ENCODE data around the gene HSD17B11. TPM values are rescaled to one million over a fixed set of nuclear protein-coding genes. Genes with fewer than 3 reads are reported as not detected.

The HSD17B11 gene
- total RNA-seq, 1 donor from 2014 or later: 94.5 TPM

- intact Hi-C loops (cut with DNase I): loop anchor here (5.0 to 10.0 kb wide), 2 partner anchors 89 to 467 kb away; no protein-coding TSS in a partner anchor
- DNase-seq (ENCODE audit: extremely low spot score in 2 of 2): no peak
- no peak overlapping the region for H3K27ac ChIP-seq
Measured at GRCh38 chr4:87377816-87378215, 13.2 kb downstream of the HSD17B11 start.

GRCh38 chr4:87375719-87376291, 15.2 kb downstream of the HSD17B11 start:
- TF ChIP-seq, protein P1, sequence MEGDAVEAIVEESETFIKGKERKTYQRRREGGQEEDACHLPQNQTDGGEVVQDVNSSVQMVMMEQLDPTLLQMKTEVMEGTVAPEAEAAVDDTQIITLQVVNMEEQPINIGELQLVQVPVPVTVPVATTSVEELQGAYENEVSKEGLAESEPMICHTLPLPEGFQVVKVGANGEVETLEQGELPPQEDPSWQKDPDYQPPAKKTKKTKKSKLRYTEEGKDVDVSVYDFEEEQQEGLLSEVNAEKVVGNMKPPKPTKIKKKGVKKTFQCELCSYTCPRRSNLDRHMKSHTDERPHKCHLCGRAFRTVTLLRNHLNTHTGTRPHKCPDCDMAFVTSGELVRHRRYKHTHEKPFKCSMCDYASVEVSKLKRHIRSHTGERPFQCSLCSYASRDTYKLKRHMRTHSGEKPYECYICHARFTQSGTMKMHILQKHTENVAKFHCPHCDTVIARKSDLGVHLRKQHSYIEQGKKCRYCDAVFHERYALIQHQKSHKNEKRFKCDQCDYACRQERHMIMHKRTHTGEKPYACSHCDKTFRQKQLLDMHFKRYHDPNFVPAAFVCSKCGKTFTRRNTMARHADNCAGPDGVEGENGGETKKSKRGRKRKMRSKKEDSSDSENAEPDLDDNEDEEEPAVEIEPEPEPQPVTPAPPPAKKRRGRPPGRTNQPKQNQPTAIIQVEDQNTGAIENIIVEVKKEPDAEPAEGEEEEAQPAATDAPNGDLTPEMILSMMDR (IDR thresholded peaks at IDR 0.05): peak; percentile 29 to 67 (median 67)
- TF ChIP-seq POLR2AphosphoS5 (IDR thresholded peaks at IDR 0.05; ENCODE audit: insufficient read depth in 1 of 2, low read depth in 1 of 2): no peak
- Histone ChIP-seq H3K4me1 (peaks cover 16% of the 10 kb centered on the region), H3K27me3 (no peaks in the 10 kb centered on the region), H3K9me3 (no peaks in the 10 kb centered on the region), H3K36me3 (peaks cover 0 to 55% of the 10 kb centered on the region in 2 donors), H3K27ac (peak overlapping the region; percentile 69), H3K4me3 (no peak overlapping the region)
- no peak for DNase-seq (ENCODE audit: extremely low spot score in 2 of 2)
- intact Hi-C loops (cut with DNase I): loop anchor here (5.0 to 10.0 kb wide), 2 partner anchors 91 to 469 kb away; no protein-coding TSS in a partner anchor

More at GRCh38 chr4:87377816-87378215, 13.2 kb downstream of the HSD17B11 start:
- Histone ChIP-seq H3K4me3 (no peak overlapping the region), H3K27me3 (no peaks in the 10 kb centered on the region), H3K4me1 (peaks cover 20% of the 10 kb centered on the region), H3K9me3 (no peaks in the 10 kb centered on the region), H3K36me3 (peaks cover 0 to 45% of the 10 kb centered on the region in 2 donors)
- no peak for TF ChIP-seq POLR2A (IDR thresholded peaks at IDR 0.05)
- TF ChIP-seq, protein P1 (IDR thresholded peaks at IDR 0.05): no peak
- TF ChIP-seq POLR2AphosphoS5 (IDR thresholded peaks at IDR 0.05; ENCODE audit: insufficient read depth in 1 of 2, low read depth in 1 of 2): no peak

DNA sequence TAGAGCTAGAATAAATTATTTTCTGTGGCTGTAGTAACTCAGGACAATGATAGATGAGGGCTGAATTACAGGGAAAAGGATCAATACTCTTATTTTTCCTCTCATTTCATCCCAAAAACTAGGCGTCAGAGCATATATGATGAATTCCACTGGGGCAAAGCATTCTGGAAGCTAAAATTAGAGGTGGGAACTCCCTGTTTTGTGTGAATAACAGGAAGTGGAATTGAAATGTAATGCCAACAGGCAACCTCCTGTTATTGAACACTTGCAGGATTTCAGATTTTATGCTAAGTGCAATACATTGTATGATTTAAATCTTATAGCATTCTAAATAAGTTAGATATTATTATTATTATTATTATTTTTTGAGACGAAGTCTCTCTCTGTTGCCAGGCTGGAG, 20.9 kb downstream of the HSD17B11 start:
- Histone ChIP-seq H3K27ac (no peak overlapping the region), H3K27me3 (no peaks in the 10 kb centered on the region), H3K36me3 (peaks cover 0 to 74% of the 10 kb centered on the region in 2 donors), H3K4me3 (no peak overlapping the region), H3K9me3 (no peaks in the 10 kb centered on the region), H3K4me1 (peaks cover 4% of the 10 kb centered on the region)
- intact Hi-C loops (cut with DNase I): loop anchor here (10.0 kb wide), 1 partner anchor 475 kb away; no protein-coding TSS in a partner anchor
- no peak for DNase-seq (ENCODE audit: extremely low spot score in 2 of 2)
- TF ChIP-seq, protein P1 (IDR thresholded peaks at IDR 0.05): no peak
- TF ChIP-seq POLR2A (IDR thresholded peaks at IDR 0.05) (no peak), POLR2AphosphoS5 (IDR thresholded peaks at IDR 0.05; ENCODE audit: insufficient read depth in 1 of 2, low read depth in 1 of 2) (no peak)

GRCh38 chr4:87366521-87367162, 24.3 kb downstream of the HSD17B11 start:
- Histone ChIP-seq H3K27me3 (no peaks in the 10 kb centered on the region), H3K27ac (no peak overlapping the region), H3K9me3 (no peaks in the 10 kb centered on the region), H3K36me3 (peaks cover 0 to 70% of the 10 kb centered on the region in 2 donors), H3K4me3 (no peak overlapping the region), H3K4me1 (no peaks in the 10 kb centered on the region)
- no peak for DNase-seq (ENCODE audit: extremely low spot score in 2 of 2)
- TF ChIP-seq POLR2AphosphoS5 (IDR thresholded peaks at IDR 0.05; ENCODE audit: insufficient read depth in 1 of 2, low read depth in 1 of 2): no peak
- TF ChIP-seq, protein P1 (IDR thresholded peaks at IDR 0.05): no peak
- intact Hi-C loops (cut with DNase I): no loop called here

GRCh38 chr4:87365348-87365747, 25.6 kb downstream of the HSD17B11 start:
- TF ChIP-seq, protein P1 (IDR thresholded peaks at IDR 0.05): no peak
- no peak for TF ChIP-seq POLR2A (IDR thresholded peaks at IDR 0.05)
- no peak for TF ChIP-seq POLR2AphosphoS5 (IDR thresholded peaks at IDR 0.05; ENCODE audit: insufficient read depth in 1 of 2, low read depth in 1 of 2)
- Histone ChIP-seq H3K9me3 (no peaks in the 10 kb centered on the region), H3K4me1 (peaks cover 4% of the 10 kb centered on the region), H3K27me3 (no peaks in the 10 kb centered on the region), H3K36me3 (peaks cover 0 to 62% of the 10 kb centered on the region in 2 donors), H3K27ac (no peak overlapping the region), H3K4me3 (no peak overlapping the region)
- DNase-seq (ENCODE audit: extremely low spot score in 2 of 2): no peak
- intact Hi-C loops (cut with DNase I): no loop called here
